ENCODE results near the gene ANKRA2. TPM values are rescaled to one million over a fixed set of nuclear protein-coding genes. Genes with fewer than 3 reads are reported as not detected.
A peak's percentile ranks its signal among the peaks of the same experiment; 100 is the strongest.

The ANKRA2 gene
- polyA plus RNA-seq, 3 donors, result 13.4 to 14.9 (median 13.5) TPM

- no peaks in the 10 kb centered on the region for H3K4me1 ChIP-seq (ENCODE audit: control insufficient read depth in 1 of 2, insufficient read depth in 2 of 2, low read length in 2 of 2)
- Mint-ChIP-seq H3K27me3 (ENCODE audit: low read depth in 3 of 3) (no peaks in the 10 kb centered on the region), H3K36me3 (peaks cover 31 to 32% of the 10 kb centered on the region in 2 donors), H3K27ac (no peak overlapping the region), H3K4me3 (no peak overlapping the region), H3K4me1 (no peaks in the 10 kb centered on the region), H3K9me3 (no peaks in the 10 kb centered on the region)
- no peak overlapping the region for H3K27ac ChIP-seq (ENCODE audit: low read depth in 1 of 2, low read length in 2 of 2)
- H3K9me3 ChIP-seq (replicated peaks in 1 of 2; ENCODE audit: control insufficient read depth in 1 of 2, insufficient read depth in 1 of 2, low read length in 2 of 2), result no peaks in the 10 kb centered on the region
- H3K27me3 ChIP-seq (ENCODE audit: control insufficient read depth in 2 of 2, insufficient read depth in 2 of 2, low read length in 2 of 2), result no peaks in the 10 kb centered on the region
- H3K4me2 ChIP-seq (replicated peaks; ENCODE audit: extremely low read depth, low read length, poor library complexity, severe bottlenecking), result no peak overlapping the region
- no peak overlapping the region for H3K9ac ChIP-seq (ENCODE audit: insufficient read depth, low read length, poor library complexity, severe bottlenecking)
- H3K4me3 ChIP-seq (replicated peaks in 1 of 3; ENCODE audit: low read depth in 2 of 3, low read length in 3 of 3), result no peak overlapping the region
- no peaks in the 10 kb centered on the region for H4K20me1 ChIP-seq (ENCODE audit: insufficient read depth, low read length)
- intact Hi-C loops (cut with micrococcal nuclease), result no loop called here
- no peak for TF ChIP-seq CTCF (IDR thresholded peaks at IDR 0.05)
- DNase-seq, result no peak
- no peaks in the 10 kb centered on the region for H3K79me2 ChIP-seq (ENCODE audit: insufficient read depth, low read length)
- WGBS (ENCODE audit: insufficient coverage), result no CpG with 5 or more reads among the region's 3 CpGs
- peaks cover 34 to 42% of the 10 kb centered on the region in 2 donors for H3K36me3 ChIP-seq (replicated peaks in 1 of 2; ENCODE audit: control insufficient read depth in 1 of 2, insufficient read depth in 2 of 2, low read length in 2 of 2)
- no peak overlapping the region for H2AFZ ChIP-seq (ENCODE audit: insufficient read depth, low read depth, low read length, poor library complexity, severe bottlenecking)
These were observed 17.1 kb upstream of the ANKRA2 start for GRCh38 chr5:73582285-73583145.

- 0% methylated on average over 3 of the region's 8 CpGs for WGBS (ENCODE audit: insufficient coverage)
- H3K27ac Mint-ChIP-seq, result peak overlapping the region; percentile 98 to 100 (median 99)
- Histone ChIP-seq H4K20me1 (ENCODE audit: insufficient read depth, low read length) (no peaks in the 10 kb centered on the region), H3K79me2 (ENCODE audit: insufficient read depth, low read length) (peaks cover 41% of the 10 kb centered on the region), H3K9me3 (replicated peaks in 1 of 2; ENCODE audit: control insufficient read depth in 1 of 2, insufficient read depth in 1 of 2, low read length in 2 of 2) (no peaks in the 10 kb centered on the region), H3K9ac (ENCODE audit: insufficient read depth, low read length, poor library complexity, severe bottlenecking) (peak overlapping the region; percentile 91), H3K27ac (ENCODE audit: low read depth in 1 of 2, low read length in 2 of 2) (peak overlapping the region; percentile 87 to 98), H2AFZ (ENCODE audit: insufficient read depth, low read depth, low read length, poor library complexity, severe bottlenecking) (peak overlapping the region; percentile 95), H3K4me2 (replicated peaks; ENCODE audit: extremely low read depth, low read length, poor library complexity, severe bottlenecking) (peak overlapping the region; percentile 94), H3K36me3 (replicated peaks in 1 of 2; ENCODE audit: control insufficient read depth in 1 of 2, insufficient read depth in 2 of 2, low read length in 2 of 2) (peaks cover 21 to 44% of the 10 kb centered on the region in 2 donors), H3K4me1 (ENCODE audit: control insufficient read depth in 1 of 2, insufficient read depth in 2 of 2, low read length in 2 of 2) (peaks cover 19 to 21% of the 10 kb centered on the region in 2 donors), H3K27me3 (ENCODE audit: control insufficient read depth in 2 of 2, insufficient read depth in 2 of 2, low read length in 2 of 2) (no peaks in the 10 kb centered on the region), H3K4me3 (replicated peaks in 1 of 3; ENCODE audit: low read depth in 2 of 3, low read length in 3 of 3) (peak overlapping the region; percentile 78 to 96 (median 92))
- H3K36me3 Mint-ChIP-seq, result peaks cover 30 to 31% of the 10 kb centered on the region in 2 donors
- H3K4me1 Mint-ChIP-seq, result peaks cover 18% of the 10 kb centered on the region
- peaks cover 0 to 1% (median 0%) of the 10 kb centered on the region in 3 donors for H3K27me3 Mint-ChIP-seq (ENCODE audit: low read depth in 3 of 3)
- intact Hi-C loops (cut with micrococcal nuclease), result loop anchor here (2.0 to 5.0 kb wide), 2 partner anchors 69 to 1201 kb away; partner anchors contain the start of genes BTF3 (in 1 of the 2), GFM2 (in 1 of the 2) and NSA2 (in 1 of the 2)
- H3K4me3 Mint-ChIP-seq, result peak overlapping the region; percentile 91 to 99
- no peaks in the 10 kb centered on the region for H3K9me3 Mint-ChIP-seq
- no peak for TF ChIP-seq CTCF (IDR thresholded peaks at IDR 0.05)
- no peak for DNase-seq
These were observed 619 bp upstream of the ANKRA2 start for GRCh38 chr5:73565969-73566547.

Data from CD14-positive monocyte (primary cell).